ENCODE data around the gene CENPF. TPM values are rescaled to one million over a fixed set of nuclear protein-coding genes. Genes with fewer than 3 reads are reported as not detected.
"Not testable (repeated sequence)": the region's sequence is repeated elsewhere in the genome, so short reads cannot be mapped to it uniquely, and the experiment has no call there.

The CENPF gene
- total RNA-seq, 1 donor from 2014 or later, result 191 TPM

- H3K9me3 Mint-ChIP-seq, result no peaks in the 10 kb centered on the region
- peaks cover 28% of the 10 kb centered on the region for H3K4me1 Mint-ChIP-seq
- peak overlapping the region; percentile 92 for H3K4me3 Mint-ChIP-seq
- no peak for DNase-seq (ENCODE audit: low read depth, low spot score)
- H3K36me3 Mint-ChIP-seq (ENCODE audit: low read depth), result peaks cover 5% of the 10 kb centered on the region
- peak overlapping the region; percentile 97 for H3K27ac Mint-ChIP-seq (ENCODE audit: unreplicated experiment)
- TF ChIP-seq, protein P1, sequence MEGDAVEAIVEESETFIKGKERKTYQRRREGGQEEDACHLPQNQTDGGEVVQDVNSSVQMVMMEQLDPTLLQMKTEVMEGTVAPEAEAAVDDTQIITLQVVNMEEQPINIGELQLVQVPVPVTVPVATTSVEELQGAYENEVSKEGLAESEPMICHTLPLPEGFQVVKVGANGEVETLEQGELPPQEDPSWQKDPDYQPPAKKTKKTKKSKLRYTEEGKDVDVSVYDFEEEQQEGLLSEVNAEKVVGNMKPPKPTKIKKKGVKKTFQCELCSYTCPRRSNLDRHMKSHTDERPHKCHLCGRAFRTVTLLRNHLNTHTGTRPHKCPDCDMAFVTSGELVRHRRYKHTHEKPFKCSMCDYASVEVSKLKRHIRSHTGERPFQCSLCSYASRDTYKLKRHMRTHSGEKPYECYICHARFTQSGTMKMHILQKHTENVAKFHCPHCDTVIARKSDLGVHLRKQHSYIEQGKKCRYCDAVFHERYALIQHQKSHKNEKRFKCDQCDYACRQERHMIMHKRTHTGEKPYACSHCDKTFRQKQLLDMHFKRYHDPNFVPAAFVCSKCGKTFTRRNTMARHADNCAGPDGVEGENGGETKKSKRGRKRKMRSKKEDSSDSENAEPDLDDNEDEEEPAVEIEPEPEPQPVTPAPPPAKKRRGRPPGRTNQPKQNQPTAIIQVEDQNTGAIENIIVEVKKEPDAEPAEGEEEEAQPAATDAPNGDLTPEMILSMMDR (conservative IDR thresholded peaks at IDR 0.05), result no peak
- H3K27me3 Mint-ChIP-seq (ENCODE audit: low read depth), result no peaks in the 10 kb centered on the region
Observed at GRCh38 chr1:214603819-214604252, 841 bp downstream of the CENPF start.

DNA sequence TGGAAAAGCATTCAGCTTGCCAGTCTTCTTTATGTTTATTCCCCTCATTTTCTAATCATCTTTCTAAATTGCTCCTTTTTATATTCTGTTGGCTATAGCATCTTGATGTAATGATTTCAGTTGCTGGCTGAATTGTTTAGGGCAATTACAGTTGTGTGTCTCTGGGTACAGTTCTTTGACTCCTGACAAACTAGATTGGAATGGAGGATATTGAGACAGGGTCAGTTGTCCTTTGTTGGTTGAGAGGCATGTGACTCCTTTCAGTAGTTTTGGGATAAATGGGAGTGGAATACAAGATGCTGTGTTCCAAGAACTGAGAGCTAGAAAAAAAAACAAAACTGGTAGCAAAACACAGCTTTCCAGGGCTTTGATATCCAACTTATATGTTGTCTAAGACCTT lies 1.5 kb downstream of the CENPF start:
- Mint-ChIP-seq H3K27me3 (ENCODE audit: low read depth) (no peaks in the 10 kb centered on the region), H3K4me3 (peak overlapping the region; percentile 92), H3K27ac (ENCODE audit: unreplicated experiment) (peak overlapping the region; percentile 29), H3K4me1 (peaks cover 28% of the 10 kb centered on the region), H3K9me3 (peaks cover 5% of the 10 kb centered on the region), H3K36me3 (ENCODE audit: low read depth) (peaks cover 11% of the 10 kb centered on the region)
- DNase-seq (ENCODE audit: low read depth, low spot score), result no peak
- TF ChIP-seq, protein P1 (conservative IDR thresholded peaks at IDR 0.05), result no peak

GRCh38 chr1:214605484-214605883 lies 2.5 kb downstream of the CENPF start:
- H3K36me3 Mint-ChIP-seq (ENCODE audit: low read depth), result peaks cover 20% of the 10 kb centered on the region
- H3K27ac Mint-ChIP-seq (ENCODE audit: unreplicated experiment); H3K4me3 Mint-ChIP-seq; H3K27me3 Mint-ChIP-seq (ENCODE audit: low read depth); DNase-seq (ENCODE audit: low read depth, low spot score); H3K9me3 Mint-ChIP-seq: not testable (repeated sequence)
- peaks cover 29% of the 10 kb centered on the region for H3K4me1 Mint-ChIP-seq

GRCh38 chr1:214605933-214606925 lies 3.2 kb downstream of the CENPF start:
- Mint-ChIP-seq H3K36me3 (ENCODE audit: low read depth) (peaks cover 27% of the 10 kb centered on the region), H3K9me3 (peaks cover 11% of the 10 kb centered on the region), H3K4me1 (peaks cover 33% of the 10 kb centered on the region)
- not testable (repeated sequence) for H3K4me3 Mint-ChIP-seq; H3K27ac Mint-ChIP-seq (ENCODE audit: unreplicated experiment); DNase-seq (ENCODE audit: low read depth, low spot score); H3K27me3 Mint-ChIP-seq (ENCODE audit: low read depth)

GRCh38 chr1:214607492-214608215 lies 4.7 kb downstream of the CENPF start:
- H3K27ac Mint-ChIP-seq (ENCODE audit: unreplicated experiment); DNase-seq (ENCODE audit: low read depth, low spot score); H3K27me3 Mint-ChIP-seq (ENCODE audit: low read depth); H3K4me3 Mint-ChIP-seq: not testable (repeated sequence)
- Mint-ChIP-seq H3K4me1 (peaks cover 30% of the 10 kb centered on the region), H3K36me3 (ENCODE audit: low read depth) (peaks cover 31% of the 10 kb centered on the region), H3K9me3 (peaks cover 11% of the 10 kb centered on the region)

GRCh38 chr1:214608216-214608783 lies 5.3 kb downstream of the CENPF start:
- not testable (repeated sequence) for DNase-seq (ENCODE audit: low read depth, low spot score); H3K27me3 Mint-ChIP-seq (ENCODE audit: low read depth); H3K4me3 Mint-ChIP-seq; H3K27ac Mint-ChIP-seq (ENCODE audit: unreplicated experiment)
- peaks cover 32% of the 10 kb centered on the region for H3K4me1 Mint-ChIP-seq
- peaks cover 11% of the 10 kb centered on the region for H3K9me3 Mint-ChIP-seq
- H3K36me3 Mint-ChIP-seq (ENCODE audit: low read depth), result peaks cover 34% of the 10 kb centered on the region

DNA sequence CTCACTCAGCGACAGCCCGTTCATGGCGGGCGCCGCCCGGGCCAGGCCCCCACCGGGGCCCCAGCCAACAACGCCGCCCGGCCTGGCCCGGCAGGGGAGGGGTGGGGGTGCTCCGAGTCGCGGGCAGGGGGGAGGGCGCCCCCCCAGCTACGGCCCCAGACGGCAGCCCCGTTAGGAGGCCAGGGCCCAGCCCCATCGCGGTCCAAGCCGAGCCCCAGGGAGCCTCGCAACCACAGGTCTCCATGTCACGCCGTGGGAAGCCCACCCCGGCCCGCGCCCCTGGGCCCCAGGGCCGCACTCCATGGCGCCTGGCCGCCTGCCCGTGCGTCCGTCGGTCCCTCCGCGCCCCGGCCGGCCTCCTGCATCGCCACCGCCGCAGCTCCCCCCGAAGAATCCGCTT lies 5.8 kb downstream of the CENPF start:
- H3K4me3 Mint-ChIP-seq, result peak overlapping the region; percentile 67
- not testable (repeated sequence) for H3K27ac Mint-ChIP-seq (ENCODE audit: unreplicated experiment); H3K27me3 Mint-ChIP-seq (ENCODE audit: low read depth); DNase-seq (ENCODE audit: low read depth, low spot score)
- peaks cover 36% of the 10 kb centered on the region for H3K36me3 Mint-ChIP-seq (ENCODE audit: low read depth)
- peaks cover 11% of the 10 kb centered on the region for H3K9me3 Mint-ChIP-seq
- peaks cover 35% of the 10 kb centered on the region for H3K4me1 Mint-ChIP-seq

All from neural crest cell (in vitro differentiated cells).